Effector CD4-positive, alpha-beta T cell (primary cell): ENCODE data around the gene GINS1.

ENCODE experiments used
- DNase-seq: peaks from one replicate; pipeline ENCODE4 v3.0.0-alpha.2; 2020

The GINS1 gene

GRCh38 chr20:25494506-25495188 lies 87.2 kb downstream of the GINS1 start:
- DNase-seq = no peak

GRCh38 chr20:25495189-25495824 lies 87.8 kb downstream of the GINS1 start:
- DNase-seq = no peak

GRCh38 chr20:25496165-25496967 lies 88.9 kb downstream of the GINS1 start:
- no peak for DNase-seq

- no peak for DNase-seq
Measured at GRCh38 chr20:25496968-25497401, 89.5 kb downstream of the GINS1 start.

- DNase-seq = no peak
Measured at GRCh38 chr20:25497586-25498279, 90.3 kb downstream of the GINS1 start.
